ENCODE data around the gene HMGCLL1. TPM values are rescaled to one million over a fixed set of nuclear protein-coding genes. Genes with fewer than 3 reads are reported as not detected.

Gene HMGCLL1
- total and polyA plus RNA-seq, 4 donors: 0.24 to 0.93 (median 0.66) TPM

DNA sequence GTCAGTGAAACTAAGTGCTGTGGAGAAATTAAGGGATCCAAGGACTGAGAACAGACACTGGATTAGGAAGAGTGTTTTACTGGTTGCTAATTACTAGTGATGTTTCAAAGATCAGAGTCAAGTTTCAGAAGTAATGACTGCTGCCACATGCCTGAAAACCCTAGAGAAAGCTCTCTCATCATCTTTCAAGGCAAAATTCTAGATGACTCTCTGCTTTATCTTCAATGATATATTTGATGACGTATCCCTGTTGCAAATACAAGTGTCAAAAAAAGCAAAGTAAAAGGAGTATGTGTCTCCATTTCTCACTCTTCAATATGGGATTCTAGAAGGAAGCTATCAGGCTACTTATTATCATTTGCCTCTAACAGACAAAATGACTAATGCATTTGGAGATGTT, 38.0 kb downstream of the HMGCLL1 start:
- Histone ChIP-seq H3K9ac (ENCODE audit: low read depth in 1 of 2, low read length in 2 of 2) (no peak overlapping the region), H3K4me3 (ENCODE audit: low read depth in 1 of 3, low read length in 3 of 3) (no peak overlapping the region), H3K9me3 (ENCODE audit: control insufficient read depth in 4 of 4, low read length in 3 of 4) (no peaks in the 10 kb centered on the region), H3K4me1 (ENCODE audit: control insufficient read depth in 4 of 4, insufficient read depth in 4 of 4, low read length in 3 of 4) (no peaks in the 10 kb centered on the region), H3K27ac (ENCODE audit: low read depth in 1 of 2, low read length in 2 of 2) (no peak overlapping the region), H3K27me3 (ENCODE audit: control insufficient read depth in 4 of 4, insufficient read depth in 4 of 4, low read length in 3 of 4) (peaks cover 0 to 3% (median 0%) of the 10 kb centered on the region in 4 donors), H3K36me3 (ENCODE audit: control insufficient read depth in 4 of 4, insufficient read depth in 3 of 4, low read depth in 1 of 4, low read length in 3 of 4) (no peaks in the 10 kb centered on the region)
- TF ChIP-seq RXRA (IDR thresholded peaks at IDR 0.05): no peak
- no peak for TF ChIP-seq NR2F2 (IDR thresholded peaks at IDR 0.05)
- TF ChIP-seq JUND (IDR thresholded peaks at IDR 0.05): no peak
- no peak for TF ChIP-seq HNF4G (IDR thresholded peaks at IDR 0.05)
- WGBS: 66% methylated on average over 1 of the region's 1 CpG
- no peak for DNase-seq (ENCODE audit: low spot score)

DNA sequence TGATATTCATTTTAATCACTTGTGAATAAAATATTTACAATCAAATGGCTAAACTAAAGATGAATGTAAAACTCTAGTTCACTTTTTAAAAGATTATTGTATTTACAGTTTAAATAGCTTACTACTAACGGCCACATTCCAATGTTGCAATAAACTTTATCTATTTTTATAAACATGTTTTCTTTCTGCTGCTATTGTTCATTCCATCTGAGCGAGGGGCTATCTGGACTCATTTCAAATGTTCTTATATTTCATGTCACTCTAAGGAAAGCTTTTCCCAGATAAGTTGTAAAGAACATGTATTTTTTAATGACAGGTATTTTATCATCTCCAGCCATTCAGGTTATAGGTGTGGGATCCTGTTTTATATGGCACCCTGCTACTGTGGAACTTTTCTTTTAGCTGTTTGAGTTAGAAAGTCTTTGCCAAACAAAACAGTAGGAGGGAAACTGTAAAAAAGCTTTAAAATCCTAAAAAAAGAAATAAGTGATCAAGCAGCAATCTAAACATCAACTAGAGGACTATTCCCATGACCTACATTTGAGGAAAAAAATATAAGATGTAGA, 42.5 kb downstream of the HMGCLL1 start:
- no peaks in the 10 kb centered on the region for H3K4me1 ChIP-seq (ENCODE audit: control insufficient read depth in 4 of 4, insufficient read depth in 4 of 4, low read length in 3 of 4)
- no peak for TF ChIP-seq FOXA1 (IDR thresholded peaks at IDR 0.05)
- TF ChIP-seq RAD21 (IDR thresholded peaks at IDR 0.05): no peak
- TF ChIP-seq SP1 (IDR thresholded peaks at IDR 0.05): no peak
- TF ChIP-seq RXRA (IDR thresholded peaks at IDR 0.05): no peak
- TF ChIP-seq, protein P1, sequence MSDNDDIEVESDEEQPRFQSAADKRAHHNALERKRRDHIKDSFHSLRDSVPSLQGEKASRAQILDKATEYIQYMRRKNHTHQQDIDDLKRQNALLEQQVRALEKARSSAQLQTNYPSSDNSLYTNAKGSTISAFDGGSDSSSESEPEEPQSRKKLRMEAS (IDR thresholded peaks at IDR 0.05): no peak
- no peak for TF ChIP-seq HNF4G (IDR thresholded peaks at IDR 0.05)
- TF ChIP-seq GABPA (IDR thresholded peaks at IDR 0.05 in 1 of 2, conservative IDR thresholded peaks at IDR 0.05 in 1 of 2): no peak
- no peak for TF ChIP-seq EGR1 (IDR thresholded peaks at IDR 0.05; ENCODE audit: low read depth in 2 of 2)
- TF ChIP-seq, protein P2, sequence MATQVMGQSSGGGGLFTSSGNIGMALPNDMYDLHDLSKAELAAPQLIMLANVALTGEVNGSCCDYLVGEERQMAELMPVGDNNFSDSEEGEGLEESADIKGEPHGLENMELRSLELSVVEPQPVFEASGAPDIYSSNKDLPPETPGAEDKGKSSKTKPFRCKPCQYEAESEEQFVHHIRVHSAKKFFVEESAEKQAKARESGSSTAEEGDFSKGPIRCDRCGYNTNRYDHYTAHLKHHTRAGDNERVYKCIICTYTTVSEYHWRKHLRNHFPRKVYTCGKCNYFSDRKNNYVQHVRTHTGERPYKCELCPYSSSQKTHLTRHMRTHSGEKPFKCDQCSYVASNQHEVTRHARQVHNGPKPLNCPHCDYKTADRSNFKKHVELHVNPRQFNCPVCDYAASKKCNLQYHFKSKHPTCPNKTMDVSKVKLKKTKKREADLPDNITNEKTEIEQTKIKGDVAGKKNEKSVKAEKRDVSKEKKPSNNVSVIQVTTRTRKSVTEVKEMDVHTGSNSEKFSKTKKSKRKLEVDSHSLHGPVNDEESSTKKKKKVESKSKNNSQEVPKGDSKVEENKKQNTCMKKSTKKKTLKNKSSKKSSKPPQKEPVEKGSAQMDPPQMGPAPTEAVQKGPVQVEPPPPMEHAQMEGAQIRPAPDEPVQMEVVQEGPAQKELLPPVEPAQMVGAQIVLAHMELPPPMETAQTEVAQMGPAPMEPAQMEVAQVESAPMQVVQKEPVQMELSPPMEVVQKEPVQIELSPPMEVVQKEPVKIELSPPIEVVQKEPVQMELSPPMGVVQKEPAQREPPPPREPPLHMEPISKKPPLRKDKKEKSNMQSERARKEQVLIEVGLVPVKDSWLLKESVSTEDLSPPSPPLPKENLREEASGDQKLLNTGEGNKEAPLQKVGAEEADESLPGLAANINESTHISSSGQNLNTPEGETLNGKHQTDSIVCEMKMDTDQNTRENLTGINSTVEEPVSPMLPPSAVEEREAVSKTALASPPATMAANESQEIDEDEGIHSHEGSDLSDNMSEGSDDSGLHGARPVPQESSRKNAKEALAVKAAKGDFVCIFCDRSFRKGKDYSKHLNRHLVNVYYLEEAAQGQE (IDR thresholded peaks at IDR 0.05): no peak
- TF ChIP-seq, protein P3, sequence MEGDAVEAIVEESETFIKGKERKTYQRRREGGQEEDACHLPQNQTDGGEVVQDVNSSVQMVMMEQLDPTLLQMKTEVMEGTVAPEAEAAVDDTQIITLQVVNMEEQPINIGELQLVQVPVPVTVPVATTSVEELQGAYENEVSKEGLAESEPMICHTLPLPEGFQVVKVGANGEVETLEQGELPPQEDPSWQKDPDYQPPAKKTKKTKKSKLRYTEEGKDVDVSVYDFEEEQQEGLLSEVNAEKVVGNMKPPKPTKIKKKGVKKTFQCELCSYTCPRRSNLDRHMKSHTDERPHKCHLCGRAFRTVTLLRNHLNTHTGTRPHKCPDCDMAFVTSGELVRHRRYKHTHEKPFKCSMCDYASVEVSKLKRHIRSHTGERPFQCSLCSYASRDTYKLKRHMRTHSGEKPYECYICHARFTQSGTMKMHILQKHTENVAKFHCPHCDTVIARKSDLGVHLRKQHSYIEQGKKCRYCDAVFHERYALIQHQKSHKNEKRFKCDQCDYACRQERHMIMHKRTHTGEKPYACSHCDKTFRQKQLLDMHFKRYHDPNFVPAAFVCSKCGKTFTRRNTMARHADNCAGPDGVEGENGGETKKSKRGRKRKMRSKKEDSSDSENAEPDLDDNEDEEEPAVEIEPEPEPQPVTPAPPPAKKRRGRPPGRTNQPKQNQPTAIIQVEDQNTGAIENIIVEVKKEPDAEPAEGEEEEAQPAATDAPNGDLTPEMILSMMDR (IDR thresholded peaks at IDR 0.05; ENCODE audit: low read depth, low read length, missing input control): no peak
- TF ChIP-seq TAF1 (conservative IDR thresholded peaks at IDR 0.05): no peak
- no peak for TF ChIP-seq FOXA2 (IDR thresholded peaks at IDR 0.05)
- no peak for TF ChIP-seq YY1 (IDR thresholded peaks at IDR 0.05)
- 38% methylated on average over 2 of the region's 2 CpGs for WGBS
- no peak overlapping the region for H3K4me3 ChIP-seq (ENCODE audit: low read depth in 1 of 3, low read length in 3 of 3)
- peaks cover 0 to 3% (median 0%) of the 10 kb centered on the region in 4 donors for H3K27me3 ChIP-seq (ENCODE audit: control insufficient read depth in 4 of 4, insufficient read depth in 4 of 4, low read length in 3 of 4)
- DNase-seq (ENCODE audit: low spot score): no peak
- no peak overlapping the region for H3K27ac ChIP-seq (ENCODE audit: low read depth in 1 of 2, low read length in 2 of 2)
- H3K9ac ChIP-seq (ENCODE audit: low read depth in 1 of 2, low read length in 2 of 2): no peak overlapping the region
- H3K9me3 ChIP-seq (ENCODE audit: control insufficient read depth in 4 of 4, low read length in 3 of 4): no peaks in the 10 kb centered on the region
- no peaks in the 10 kb centered on the region for H3K36me3 ChIP-seq (ENCODE audit: control insufficient read depth in 4 of 4, insufficient read depth in 3 of 4, low read depth in 1 of 4, low read length in 3 of 4)
